HG03439 (cell line): Measurements from ENCODE around the gene ECM1.
A peak's percentile ranks its signal among the peaks of the same experiment; 100 is the strongest.

Experiments used
- ATAC-seq: cut with Tn5 transposase; IDR thresholded peaks from one replicate; pipeline ENCODE4 v1.9.1; 2021; ENCODE audit warnings: mild to moderate bottlenecking, moderate library complexity; ENCODE audit not compliant: unreplicated experiment

ECM1 gene

DNA sequence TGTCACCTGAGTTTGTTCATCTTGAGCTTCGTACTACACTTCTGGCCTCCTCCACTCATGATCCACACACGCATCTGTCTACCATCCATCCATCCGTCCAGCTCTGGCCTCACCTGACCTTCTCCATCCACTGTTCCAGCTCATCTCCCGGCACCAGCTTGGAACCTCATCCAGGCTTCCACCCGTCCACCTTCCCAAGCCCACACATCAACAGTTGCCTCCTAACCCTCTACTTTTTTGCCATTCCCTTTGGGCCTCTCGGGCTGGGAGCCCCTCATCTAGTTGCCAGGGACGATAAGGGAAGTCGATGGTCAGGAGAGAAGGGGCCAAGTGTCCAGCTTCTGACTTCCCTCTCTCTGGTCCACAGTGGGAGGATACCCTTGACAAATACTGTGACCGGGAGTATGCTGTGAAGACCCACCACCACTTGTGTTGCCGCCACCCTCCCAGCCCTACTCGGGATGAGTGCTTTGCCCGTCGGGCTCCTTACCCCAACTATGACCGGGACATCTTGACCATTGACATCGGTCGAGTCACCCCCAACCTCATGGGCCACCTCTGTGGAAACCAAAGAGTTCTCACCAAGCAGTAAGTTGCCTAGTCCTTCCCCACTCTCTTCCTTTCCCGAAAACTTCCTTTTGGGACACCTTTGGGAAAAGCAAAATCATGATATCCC, 4.2 kb downstream of the ECM1 start:
- ATAC-seq, result no peak

GRCh38 chr1:150512846-150513245, 4.9 kb downstream of the ECM1 start:
- no peak for ATAC-seq

DNA sequence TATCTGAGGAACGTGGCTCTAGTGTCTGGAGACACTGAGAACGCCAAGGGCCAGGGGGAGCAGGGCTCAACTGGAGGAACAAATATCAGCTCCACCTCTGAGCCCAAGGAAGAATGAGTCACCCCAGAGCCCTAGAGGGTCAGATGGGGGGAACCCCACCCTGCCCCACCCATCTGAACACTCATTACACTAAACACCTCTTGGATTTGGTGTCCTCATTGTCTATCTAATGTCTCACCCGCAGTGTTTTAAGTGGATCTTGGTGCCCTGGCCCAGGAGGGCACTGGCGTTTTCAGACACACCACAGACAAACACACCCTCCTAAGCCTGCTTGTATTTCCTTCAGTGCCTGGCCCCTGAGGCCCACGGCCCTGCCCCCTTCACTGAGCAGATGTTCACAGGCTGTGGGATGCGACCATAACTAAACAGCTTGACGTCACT, 5.5 kb downstream of the ECM1 start:
- no peak for ATAC-seq

DNA sequence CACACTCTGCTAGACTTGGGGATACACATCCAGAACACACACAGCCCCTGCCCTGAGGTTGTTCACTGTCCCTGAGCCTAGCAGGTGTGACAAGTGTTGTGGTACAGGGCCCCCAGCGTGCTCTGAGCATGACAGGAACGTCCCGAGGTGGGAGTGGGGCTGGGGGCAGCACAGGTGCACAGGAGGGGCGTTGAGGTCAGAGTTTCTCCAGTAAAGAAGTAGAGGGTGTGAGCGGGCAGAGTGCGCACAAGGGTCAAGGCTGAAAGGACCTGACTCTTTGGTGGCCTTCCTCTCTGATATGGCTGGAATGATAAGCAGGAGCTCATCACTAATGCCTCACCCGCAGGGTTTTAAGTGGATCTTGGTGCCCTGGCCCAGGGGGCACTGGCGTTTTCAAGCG, 6.4 kb downstream of the ECM1 start:
- no peak for ATAC-seq

GRCh38 chr1:150514913-150515327, 7.0 kb downstream of the ECM1 start:
- ATAC-seq, result peak; percentile 8

GRCh38 chr1:150515328-150516049, 7.6 kb downstream of the ECM1 start, which contains the start of gene FALEC:
Gene FALEC (plus strand): TSS chr1:150515752.
- peak; percentile 96 for ATAC-seq

GRCh38 chr1:150516050-150516591, 8.2 kb downstream of the ECM1 start:
- ATAC-seq, result no peak

GRCh38 chr1:150516616-150517015, 8.7 kb downstream of the ECM1 start:
- ATAC-seq, result no peak

- ATAC-seq, result no peak
Measured at GRCh38 chr1:150521196-150521968, 13.5 kb downstream of the ECM1 start.

DNA sequence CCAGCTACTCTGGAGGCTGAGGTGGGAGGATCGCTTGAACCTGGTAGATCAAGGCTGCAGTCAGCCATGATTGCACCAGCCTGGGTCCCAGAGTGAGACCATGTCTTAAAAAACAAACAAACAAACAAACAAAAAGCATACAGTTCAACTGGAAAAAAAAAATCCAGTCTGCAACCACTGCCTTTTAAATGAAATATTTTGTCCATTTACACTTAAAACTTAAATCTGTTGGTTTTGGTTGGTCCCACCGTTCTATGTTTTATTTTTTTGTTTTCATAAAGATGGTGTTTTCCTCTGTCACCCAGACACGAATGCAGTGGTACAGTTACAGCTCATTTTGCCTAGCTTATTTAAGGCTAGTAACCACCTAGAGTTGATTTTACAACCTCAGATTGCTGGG, 17.4 kb downstream of the ECM1 start:
- no peak for ATAC-seq

GRCh38 chr1:150528196-150528595, 20.3 kb downstream of the ECM1 start:
- no peak for ATAC-seq

DNA sequence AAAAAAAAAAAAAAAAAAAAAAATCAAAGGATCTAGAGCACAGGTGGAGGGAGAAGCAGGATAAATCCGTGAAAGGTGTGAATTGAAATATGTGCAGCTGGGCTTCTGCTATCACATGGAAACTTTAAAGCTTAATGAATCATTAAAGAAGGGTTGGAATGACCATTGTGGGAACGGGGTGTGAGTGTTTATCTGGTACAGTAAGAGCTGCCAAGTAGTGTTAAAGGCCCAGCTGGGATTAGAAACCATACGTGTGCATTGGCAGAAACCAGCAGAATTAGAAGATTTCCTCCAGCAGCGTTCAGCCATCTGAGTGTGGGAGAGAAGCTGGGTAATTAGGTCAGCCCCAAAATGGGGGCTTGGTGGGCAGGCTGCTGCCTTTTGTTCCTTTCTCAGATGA, 21.1 kb downstream of the ECM1 start:
- ATAC-seq, result no peak

DNA sequence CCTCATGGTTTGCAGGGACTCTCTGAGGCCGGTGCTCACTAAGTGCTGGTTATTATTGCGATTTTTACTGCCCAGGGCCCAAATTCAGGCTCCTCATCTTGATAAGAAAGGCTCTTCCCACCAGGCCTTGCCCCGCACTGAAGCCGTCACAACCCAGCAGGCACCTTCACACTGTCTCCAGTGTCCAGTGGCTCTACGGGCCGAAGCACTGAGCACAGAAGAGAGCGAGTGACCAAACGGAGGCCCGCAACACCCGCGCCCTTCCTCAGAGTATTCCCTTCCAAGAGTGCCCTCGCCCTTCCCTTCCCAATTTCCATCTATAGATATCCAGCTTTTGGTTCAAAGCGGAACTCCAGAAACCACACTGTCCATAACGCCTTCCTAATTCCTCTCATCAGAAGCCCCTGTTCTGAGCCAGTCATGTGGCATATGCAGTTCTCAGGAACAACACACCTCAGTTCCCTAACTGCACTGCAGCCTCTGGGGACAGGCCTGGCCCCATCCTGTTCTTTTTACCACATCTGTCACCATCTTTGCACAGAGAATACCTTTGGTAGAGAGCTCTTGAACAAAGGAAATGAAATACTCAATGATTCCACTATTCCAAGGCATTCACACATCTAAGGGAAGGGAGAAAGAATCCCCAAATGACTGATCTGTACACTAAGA, 22.7 kb downstream of the ECM1 start:
- ATAC-seq, result no peak

DNA sequence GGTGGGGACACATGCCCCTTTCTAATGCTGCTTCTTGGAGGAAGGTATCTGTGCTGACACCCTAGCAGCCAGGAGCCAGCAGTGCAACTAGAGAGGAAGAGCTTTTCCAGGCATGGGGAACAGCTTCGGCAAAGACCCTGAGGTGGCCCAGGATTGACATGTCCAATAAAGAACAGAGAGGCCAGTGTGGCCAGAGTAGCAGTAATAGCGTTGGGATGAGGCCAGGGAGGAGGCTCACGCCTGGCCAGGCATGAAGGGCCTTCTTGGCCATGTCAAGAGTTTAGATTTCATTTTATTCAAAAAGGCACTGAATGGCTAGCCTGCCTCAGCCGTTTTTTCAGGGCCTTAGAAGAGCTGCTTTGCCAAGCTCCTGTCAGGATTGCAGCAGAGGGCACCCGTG, 25.0 kb downstream of the ECM1 start:
- no peak for ATAC-seq

DNA sequence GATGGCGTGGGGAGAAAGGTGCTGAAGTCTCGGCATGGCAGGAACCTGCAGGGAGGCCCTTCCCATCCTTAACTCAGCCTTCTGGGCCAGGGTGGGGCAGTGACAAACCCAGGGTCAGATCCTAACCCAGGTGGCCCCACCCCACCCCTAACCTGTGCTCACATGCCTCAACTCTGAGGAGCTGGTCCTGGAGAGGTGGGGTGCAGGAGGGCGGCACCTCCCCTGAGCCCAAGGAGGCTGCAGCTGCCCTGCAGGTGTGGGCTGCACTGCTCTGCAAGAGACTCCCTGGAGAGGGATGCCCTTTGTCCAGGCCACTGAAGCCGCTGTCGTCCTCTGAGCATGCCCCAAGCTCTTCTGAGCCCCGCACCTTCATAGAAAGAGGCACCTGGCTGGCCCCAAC, 26.1 kb downstream of the ECM1 start:
- no peak for ATAC-seq

DNA sequence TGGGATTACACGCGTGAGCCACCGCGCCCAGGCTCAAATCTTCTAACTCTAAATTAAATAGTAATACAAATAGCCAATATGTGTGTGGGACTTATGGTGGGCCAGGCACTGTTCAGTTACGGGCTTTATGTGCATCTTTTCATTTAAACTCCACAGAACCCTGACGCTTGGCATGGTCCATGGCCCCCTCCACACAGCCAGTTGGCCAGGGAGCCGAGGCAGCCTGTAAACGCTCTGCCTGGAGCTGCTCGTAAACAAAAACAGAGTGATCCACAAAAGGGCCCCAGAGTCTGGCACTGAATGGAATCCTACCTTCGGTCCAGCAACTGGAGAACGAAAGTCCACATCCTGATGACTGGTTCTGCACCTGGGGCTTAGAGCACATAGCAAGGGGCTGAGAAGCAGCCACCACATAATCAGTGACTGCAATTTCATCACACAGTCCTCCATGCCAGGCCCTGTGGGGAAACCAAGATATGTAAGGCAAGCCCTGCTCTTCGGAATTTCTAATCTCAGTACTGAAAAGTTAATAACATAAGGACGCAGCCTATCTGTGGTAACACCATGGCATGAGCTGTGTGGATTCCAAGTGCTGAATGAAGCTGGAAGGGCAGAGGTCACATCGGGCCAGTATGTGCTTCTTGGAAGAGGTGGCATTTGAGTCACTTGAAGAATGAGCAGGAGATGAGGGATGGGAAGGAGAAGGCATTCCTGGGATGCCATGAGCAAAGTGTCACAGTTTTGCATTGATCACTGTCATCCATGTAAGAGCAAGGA, 27.8 kb downstream of the ECM1 start:
- no peak for ATAC-seq

GRCh38 chr1:150536836-150537731, 29.2 kb downstream of the ECM1 start:
- ATAC-seq, result no peak

DNA sequence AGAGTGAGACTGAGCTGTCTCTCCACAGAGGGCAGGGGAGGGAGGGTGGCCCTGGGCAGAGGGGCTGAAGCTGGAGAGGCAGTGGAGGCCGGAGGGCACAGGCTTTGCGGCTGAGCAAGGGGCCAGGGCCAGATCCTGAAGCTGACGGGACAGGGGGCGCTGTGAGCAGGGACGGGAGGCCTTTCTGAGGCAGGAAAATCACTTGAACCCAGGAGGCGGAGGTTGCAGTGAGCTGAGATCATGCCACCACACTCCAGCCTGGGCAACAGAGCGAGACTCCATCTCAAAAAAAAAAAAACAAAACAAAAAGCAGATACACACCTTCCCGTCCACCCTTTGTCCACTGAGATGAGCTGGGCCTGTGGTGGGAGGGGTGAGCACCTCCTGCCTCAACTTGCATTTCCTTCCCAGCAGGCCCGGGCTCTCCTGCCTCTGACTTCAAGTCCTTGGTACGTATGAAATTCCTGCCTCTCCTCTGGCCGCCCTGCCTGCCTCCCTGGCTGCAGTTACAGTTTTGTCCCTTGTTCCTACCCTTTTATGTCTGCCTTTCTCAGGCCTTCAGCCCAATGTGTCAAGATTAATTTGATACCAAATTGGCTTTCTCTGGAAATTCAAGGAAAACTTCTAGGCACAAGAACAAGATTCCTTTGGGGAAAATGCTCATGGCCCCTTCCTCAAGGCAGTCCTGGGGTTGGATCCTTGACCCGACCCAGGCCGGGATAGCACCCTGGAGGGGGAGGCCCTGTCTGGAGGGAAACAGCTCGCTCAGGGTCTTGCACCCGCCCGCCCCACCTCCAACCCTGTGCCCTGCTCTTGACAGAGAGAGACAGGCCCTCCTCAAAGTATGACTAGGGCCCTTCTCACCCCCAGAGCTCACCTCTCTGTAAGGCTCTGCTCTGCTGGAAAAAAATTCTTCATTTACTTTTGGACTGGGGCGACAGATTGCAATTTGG, 30.1 kb downstream of the ECM1 start:
- no peak for ATAC-seq
